Jurkat, Clone E6-1 (cell line): ENCODE measurements around the gene PHACTR2.
"Not testable (repeated sequence)": the region's sequence is repeated elsewhere in the genome, so short reads cannot be mapped to it uniquely, and the experiment has no call there.

Experiments
- DNase-seq: peaks from one replicate; pipeline ENCODE4 v3.0.0-alpha.2; 2011; ENCODE audit warnings: low read depth, low spot score
- H3K4me3 ChIP-seq: 2 replicates; pipeline ENCODE4 v1.5.1; 2011; ENCODE audit warnings: mild to moderate bottlenecking, low read length, control low read depth, moderate library complexity

The PHACTR2 gene

DNA sequence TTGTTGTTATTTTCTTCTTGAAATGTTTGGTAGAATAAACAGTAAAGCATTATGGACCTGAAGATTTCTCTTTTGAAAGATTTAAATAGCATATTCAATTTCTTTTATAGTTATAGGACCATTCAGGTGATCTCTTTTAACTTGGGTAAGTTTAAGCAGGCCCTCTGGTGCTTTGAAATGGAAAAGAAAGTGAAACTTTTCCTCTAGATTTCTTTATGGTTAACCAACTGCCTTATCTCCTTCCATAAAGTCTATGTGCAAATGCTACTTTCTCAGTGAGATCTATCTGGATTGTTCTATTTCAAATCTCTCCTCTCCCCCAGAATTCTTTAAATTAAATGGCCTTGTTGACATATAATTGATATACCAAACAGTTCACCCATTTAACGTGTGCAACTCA is 54.0 kb downstream of the PHACTR2 start:
- no peak for DNase-seq
- no peak overlapping the region for H3K4me3 ChIP-seq

DNA sequence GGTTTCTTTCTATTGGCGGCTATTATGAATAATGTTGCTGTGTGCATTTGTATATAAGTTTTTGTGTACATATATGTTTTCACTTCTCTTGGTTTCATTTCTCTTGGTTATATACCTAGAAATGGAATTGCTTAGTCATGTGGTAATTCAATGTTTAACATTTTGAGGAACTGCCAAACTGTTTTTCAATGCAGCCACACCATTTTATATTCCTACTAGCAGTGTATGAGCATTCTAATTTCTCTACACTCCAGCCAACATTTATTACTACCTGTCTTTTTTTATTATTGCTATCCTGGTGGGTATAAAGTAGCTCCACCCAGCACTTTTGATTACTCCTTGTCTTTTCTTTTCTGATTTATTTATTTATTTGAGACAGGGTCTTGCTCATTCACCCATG is 54.8 kb downstream of the PHACTR2 start:
- H3K4me3 ChIP-seq = no peak overlapping the region
- DNase-seq = no peak

DNA sequence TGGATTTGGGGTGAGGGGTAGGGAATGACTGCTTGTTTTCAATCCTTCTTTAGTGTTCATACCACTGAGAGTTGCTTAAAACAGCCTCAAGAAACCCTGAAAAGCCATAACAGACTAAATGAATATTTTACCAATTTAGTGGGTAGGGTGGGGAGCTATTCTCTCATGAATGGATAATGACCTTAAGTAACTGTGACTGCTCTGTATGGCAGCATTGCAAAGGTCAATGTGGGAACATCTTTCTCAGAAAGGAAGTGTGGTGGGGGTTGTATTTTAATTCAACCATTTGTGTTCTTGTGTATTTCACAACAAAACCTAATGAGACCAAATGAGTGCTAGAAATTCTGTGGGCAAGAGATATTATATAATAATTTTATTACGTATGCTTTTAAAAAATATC is 55.7 kb downstream of the PHACTR2 start:
- H3K4me3 ChIP-seq = no peak overlapping the region
- no peak for DNase-seq

DNA sequence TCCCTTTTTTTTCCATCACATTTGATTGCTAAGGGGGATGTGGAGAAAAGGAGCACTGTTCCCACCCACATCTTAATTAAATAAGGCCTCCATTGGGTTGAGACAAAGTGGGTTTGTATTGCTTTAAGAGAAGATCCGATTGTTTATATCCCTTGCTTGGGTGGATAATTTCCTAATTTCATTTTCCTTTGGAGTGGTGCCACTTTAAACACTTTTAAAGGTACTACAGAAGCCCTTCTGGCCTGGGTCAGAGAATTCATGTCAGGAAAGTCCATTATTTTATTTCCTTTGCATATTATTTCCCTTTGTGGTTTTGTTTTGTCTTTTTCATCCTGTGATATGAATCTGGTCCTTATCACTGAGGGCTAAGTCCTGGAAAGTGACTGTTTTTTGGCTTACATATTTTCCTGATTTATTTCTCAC is 56.9 kb downstream of the PHACTR2 start:
- no peak for DNase-seq

GRCh38 chr6:143738072-143738690 is 60.4 kb downstream of the PHACTR2 start:
- DNase-seq = not testable (repeated sequence)

More for the DNA sequence above, 56.9 kb downstream of the PHACTR2 start:
- no peak overlapping the region for H3K4me3 ChIP-seq

DNA sequence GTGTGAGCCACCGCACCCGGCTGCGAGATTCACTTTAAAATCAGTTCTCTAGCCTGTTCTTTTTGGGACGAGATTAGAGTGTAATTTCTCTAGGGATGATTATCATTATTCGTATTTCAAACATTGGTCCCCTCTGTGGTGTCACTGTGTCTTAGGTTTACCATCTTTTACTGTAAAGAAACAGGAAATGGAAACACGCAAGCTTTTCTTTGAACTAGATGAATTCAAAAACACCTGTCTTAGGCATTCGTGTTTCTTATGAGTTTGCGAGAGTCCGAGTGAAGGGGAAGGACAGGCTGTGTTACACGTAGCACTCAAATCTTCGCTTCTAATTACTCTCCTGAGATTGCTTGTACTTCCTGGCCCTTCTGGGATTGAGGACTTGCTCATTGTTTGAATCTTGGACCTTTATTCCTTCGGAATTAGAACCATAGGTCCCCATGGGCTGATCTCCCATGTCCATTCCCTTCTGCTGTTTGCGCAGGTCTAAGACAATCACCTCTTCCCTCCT is 61.6 kb downstream of the PHACTR2 start:
- no peak overlapping the region for H3K4me3 ChIP-seq
- DNase-seq = no peak

More at GRCh38 chr6:143738072-143738690, 60.4 kb downstream of the PHACTR2 start:
- H3K4me3 ChIP-seq = not testable (repeated sequence)

GRCh38 chr6:143740213-143740612 is 62.4 kb downstream of the PHACTR2 start:
- no peak overlapping the region for H3K4me3 ChIP-seq
- DNase-seq = no peak

GRCh38 chr6:143741480-143741879 is 63.7 kb downstream of the PHACTR2 start:
- no peak for DNase-seq
- no peak overlapping the region for H3K4me3 ChIP-seq

- DNase-seq = no peak
- H3K4me3 ChIP-seq = no peak overlapping the region
Measured at GRCh38 chr6:143742070-143742954, 64.5 kb downstream of the PHACTR2 start.

GRCh38 chr6:143742955-143743255 is 65.1 kb downstream of the PHACTR2 start:
- no peak overlapping the region for H3K4me3 ChIP-seq
- DNase-seq = no peak

DNA sequence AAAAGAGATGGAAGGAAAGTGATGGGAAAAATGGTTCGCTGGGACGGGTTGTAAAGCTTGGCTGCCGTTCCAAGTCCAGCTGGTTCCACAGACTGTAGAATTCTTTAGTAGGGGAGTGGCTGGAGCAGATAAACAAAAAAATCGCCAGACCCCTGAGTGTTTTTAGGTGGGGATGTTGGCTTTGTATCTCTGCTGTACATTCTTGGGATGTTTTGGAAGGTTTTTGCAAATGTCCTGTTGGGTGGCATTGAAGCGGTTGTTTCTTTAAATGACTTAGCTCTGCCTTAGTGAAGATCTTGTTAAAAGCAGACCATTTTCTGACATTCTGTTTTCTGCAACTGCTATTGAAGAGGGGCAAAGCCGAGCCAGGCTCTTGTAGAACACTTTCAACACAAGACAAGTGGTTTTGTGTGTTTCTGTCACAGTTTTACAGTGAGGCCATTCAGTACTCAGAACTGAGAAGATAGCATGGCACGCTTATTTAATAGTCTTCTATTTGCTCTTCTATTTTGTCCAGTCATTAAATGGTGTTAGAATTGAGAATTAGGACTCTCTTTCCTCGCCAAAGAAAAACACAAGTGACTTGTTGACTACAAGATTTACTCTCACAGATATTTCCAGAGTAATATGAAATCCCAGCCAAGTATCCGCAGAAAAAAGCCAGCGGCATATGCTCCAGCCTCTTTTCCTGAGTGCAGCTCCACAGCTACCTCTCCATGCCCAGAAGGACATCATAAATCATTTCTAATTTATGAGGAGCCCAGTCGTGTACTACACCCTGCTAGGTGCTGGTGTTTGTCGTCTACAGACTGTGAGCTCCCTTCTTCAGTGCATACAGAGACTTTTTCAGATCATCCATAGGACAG is 65.8 kb downstream of the PHACTR2 start:
- DNase-seq = no peak
- H3K4me3 ChIP-seq = no peak overlapping the region

- no peak for DNase-seq
- H3K4me3 ChIP-seq = no peak overlapping the region
Measured at GRCh38 chr6:143744551-143745165, 66.9 kb downstream of the PHACTR2 start.

- DNase-seq = peak; percentile 11
- no peak overlapping the region for H3K4me3 ChIP-seq
Measured at GRCh38 chr6:143745166-143746133, 67.7 kb downstream of the PHACTR2 start.

GRCh38 chr6:143746202-143747119 is 68.7 kb downstream of the PHACTR2 start:
- no peak for DNase-seq
- no peak overlapping the region for H3K4me3 ChIP-seq

GRCh38 chr6:143747347-143747842 is 69.6 kb downstream of the PHACTR2 start:
- DNase-seq = no peak
- no peak overlapping the region for H3K4me3 ChIP-seq

DNA sequence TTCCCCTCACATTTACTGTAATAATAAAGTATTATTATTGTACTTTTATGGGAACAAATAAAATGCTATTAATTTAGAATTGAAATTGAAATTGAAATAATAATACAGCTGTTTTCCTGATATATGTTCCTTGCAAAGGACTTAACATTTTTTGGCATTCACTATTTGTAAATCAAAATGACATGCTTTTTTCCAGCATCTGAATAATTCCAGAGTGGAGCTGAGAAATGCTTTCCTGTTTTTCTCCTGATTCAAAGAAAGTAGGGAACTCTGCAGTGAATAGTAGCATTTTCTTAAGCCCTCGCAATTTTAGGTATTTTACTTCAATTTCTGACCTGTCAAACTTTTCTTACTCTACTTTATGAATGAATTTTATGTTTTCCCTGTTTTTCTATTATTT is 72.1 kb downstream of the PHACTR2 start:
- DNase-seq = no peak
- H3K4me3 ChIP-seq = no peak overlapping the region

GRCh38 chr6:143750877-143751276 is 73.1 kb downstream of the PHACTR2 start:
- no peak for DNase-seq
- no peak overlapping the region for H3K4me3 ChIP-seq
